Right ventricle myocardium inferior (tissue), 1 donor: Measurements from ENCODE around the gene RGL1. TPM values are rescaled to one million over a fixed set of nuclear protein-coding genes. Genes with fewer than 3 reads are reported as not detected.

ENCODE experiments used
- ATAC-seq: fragments of 200-7000 bp; cut with Tn5 transposase; one replicate; pipeline ENCODE4 v1.9.1; 2020; ENCODE audit warnings: mild to moderate bottlenecking, moderate library complexity
- DNase-seq: peaks from one replicate; pipeline ENCODE4 v3.0.0; 2021; ENCODE audit errors: missing footprints
- intact Hi-C: fragments of 100-400 bp; cut with DNase I; formaldehyde crosslinking; loops from one replicate; pipeline ENCODE4 v1.11.0; 2022
- total RNA-seq: library from RNA; stranded (reverse); fragmentation: NEBNext Ultra II Directional; extraction: Animal tissue kit (Norgen Biotek cat#: 25700); gene quantifications from one replicate; pipeline ENCODE4 v1.2.1, GENCODE V29; 2021
- donor health status: DM: no; HTN: yes; CAD: no; lungs with severe emphysema.

Gene RGL1
- total RNA-seq, 1 donor from 2014 or later, result 18.9 TPM

- ATAC-seq (peak; percentile 86), DNase-seq (no peak)
- intact Hi-C loops, result loop anchor here (2.0 kb wide), 1 partner anchor 19 kb away; no protein-coding TSS in a partner anchor
Measured at GRCh38 chr1:183841950-183842794, 37.3 kb downstream of the RGL1 start.

GRCh38 chr1:183842795-183843144 lies 37.9 kb downstream of the RGL1 start:
- DNase-seq, result no peak
- intact Hi-C loops, result loop anchor here (2.0 kb wide), 1 partner anchor 20 kb away; no protein-coding TSS in a partner anchor
- no peak for ATAC-seq

GRCh38 chr1:183844806-183845205 lies 39.9 kb downstream of the RGL1 start:
- ATAC-seq (no peak), DNase-seq (no peak)
- intact Hi-C loops, result no loop called here

DNA sequence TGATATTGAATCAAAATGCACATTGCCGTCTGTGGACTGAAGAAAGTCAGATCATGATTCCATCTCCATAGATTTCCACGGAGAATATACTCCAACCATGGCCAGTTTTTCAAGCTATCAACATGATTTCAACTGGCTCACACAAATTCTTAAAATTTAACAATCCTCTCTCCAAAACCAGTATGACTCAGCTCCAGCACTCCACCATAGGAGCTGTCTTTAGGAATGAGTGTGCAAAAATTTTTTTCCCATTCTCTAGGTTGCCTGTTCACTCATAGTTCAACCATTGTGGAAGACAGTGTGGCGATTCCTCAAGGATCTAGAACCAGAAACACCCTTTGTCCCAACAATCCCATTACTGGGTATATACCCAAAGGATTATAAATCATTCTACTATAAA lies 40.8 kb downstream of the RGL1 start:
- no peak for ATAC-seq
- DNase-seq, result no peak
- intact Hi-C loops, result no loop called here

DNA sequence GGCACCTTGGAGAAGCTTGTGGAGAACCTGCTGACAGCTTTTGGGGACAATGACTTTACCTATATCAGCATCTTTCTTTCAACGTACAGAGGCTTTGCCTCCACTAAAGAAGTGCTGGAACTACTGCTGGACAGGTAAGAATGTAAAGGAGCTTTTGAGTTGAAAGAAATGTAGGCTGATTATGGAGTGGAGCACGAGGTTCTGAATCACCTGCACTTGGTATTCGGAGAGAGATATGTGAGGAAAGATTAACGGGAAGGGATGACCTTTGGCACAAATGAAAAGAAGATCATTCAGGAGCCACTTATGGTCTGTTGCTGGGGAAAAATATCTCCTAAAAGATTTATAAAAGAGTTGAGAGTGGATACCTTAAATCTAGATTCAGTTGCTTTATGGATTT lies 42.7 kb downstream of the RGL1 start:
- ATAC-seq, result no peak
- intact Hi-C loops, result no loop called here
- DNase-seq, result no peak

DNA sequence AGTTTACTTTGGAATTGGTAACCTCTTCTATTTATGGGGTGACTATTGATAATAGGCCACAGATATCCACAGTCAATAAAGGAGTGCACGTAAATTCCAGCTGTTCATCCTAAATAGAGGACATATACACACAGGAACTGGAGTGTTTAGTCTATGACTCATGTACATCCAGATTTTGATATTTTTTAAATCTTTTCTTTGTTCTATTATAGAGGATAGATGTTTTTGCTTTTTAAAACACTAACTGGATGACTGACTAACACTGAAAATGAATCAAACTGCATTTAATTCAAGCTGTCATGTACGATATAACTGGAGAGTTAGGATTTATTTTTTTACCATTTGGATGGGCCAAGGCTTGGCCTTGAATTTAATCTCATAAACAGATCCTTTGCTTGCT lies 45.9 kb downstream of the RGL1 start:
- DNase-seq (no peak), ATAC-seq (no peak)
- intact Hi-C loops, result no loop called here

- intact Hi-C loops, result no loop called here
- ATAC-seq, result no peak
- DNase-seq, result no peak
Measured at GRCh38 chr1:183859119-183859518, 54.2 kb downstream of the RGL1 start.

DNA sequence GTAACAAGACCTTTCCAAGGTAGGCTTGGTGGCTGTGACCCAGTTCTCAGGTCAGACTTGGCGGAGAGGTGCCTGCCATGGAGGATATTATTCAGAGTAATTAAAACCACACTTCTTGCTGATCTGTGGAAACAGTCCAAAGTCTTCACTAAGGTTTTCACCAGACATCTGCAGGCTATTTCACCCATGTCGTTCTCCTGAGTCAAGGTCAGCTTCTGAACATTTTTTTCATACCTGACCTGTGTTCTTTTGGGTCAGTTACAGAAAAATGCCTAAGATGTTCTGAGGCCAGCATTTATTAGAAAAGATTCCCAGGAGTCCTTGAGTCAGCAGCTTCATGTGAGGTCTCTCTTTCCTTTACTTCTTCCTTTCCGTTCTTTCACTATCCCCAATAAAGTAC lies 54.9 kb downstream of the RGL1 start:
- ATAC-seq (no peak), DNase-seq (no peak)
- intact Hi-C loops, result no loop called here

DNA sequence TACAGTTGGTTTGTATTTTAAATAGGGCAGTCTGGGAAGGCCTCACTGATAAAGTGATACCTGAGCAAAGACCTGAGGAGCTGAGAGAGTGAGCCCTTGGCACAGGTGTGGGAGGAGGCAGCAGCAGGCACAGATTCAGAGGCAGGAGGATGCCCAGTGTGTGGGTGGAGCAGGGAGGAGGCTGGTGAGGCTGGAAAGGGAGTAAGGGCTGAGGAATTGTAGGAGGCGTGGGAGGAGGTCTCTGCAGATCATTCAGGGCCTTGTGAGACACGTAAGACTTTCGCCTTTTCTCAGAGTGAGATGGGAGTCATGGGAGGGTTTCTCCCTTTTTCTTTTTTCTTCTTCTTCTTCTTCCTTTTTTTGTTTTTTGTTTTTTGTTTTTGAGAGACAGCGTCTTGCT lies 58.0 kb downstream of the RGL1 start:
- intact Hi-C loops, result no loop called here
- ATAC-seq, result no peak
- no peak for DNase-seq

DNA sequence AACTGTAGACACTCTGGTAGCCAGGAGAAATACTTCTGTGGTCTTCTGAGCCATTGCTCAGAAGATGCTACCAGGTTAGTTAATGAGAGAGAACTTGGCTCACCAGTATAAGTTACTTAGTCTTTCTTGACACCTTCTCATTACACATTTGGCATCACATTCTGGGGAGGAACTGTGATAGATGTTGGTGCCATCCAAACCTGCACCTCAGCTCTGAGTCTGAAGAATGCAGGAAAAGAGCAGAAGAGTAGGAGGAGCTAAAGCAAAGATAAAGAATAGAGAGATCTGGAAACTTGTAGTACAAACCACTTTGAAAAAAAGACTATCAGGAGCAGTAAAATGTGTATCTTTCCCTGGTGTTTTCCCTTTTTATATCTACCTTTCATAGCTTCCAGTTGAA lies 58.9 kb downstream of the RGL1 start:
- intact Hi-C loops, result no loop called here
- ATAC-seq, result no peak
- DNase-seq, result no peak

DNA sequence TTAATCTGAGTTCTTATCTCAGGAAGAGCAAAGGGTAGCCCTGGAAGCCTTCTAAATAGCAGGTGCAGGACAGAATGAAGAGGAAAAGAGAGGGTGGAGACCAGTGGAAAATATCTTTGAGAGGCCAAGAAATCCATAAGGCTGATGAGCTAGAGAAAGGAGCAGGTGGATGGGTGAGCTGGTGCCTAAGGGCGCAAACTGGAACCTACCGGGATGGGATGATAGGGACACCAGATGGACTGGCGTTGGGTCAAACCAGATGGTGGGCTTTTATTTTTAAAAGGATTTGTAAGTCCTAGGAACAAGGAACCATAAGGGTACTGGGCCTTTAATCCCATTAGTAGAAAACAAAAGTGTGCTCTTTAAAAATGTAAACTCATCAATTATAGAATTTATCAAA lies 59.7 kb downstream of the RGL1 start:
- intact Hi-C loops, result no loop called here
- ATAC-seq, result no peak
- DNase-seq, result no peak

DNA sequence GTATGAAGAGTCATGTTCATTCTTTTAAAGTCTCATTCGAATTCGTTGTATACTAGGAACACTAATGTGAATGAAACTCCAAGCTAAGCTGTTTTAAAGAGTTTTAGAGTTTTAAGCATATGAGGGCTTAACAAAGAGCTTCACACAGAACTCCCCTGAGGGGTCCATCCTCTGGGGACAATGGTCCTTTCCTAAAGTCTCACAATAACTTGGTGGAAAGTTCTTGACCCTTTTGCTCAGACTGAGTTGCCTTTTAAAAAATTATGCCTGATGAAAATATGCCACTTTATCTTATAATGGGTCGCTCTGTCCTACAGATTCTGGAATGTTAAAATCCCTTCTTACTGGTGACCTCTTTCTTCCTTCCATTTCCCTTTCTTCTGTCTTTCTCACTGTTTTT lies 64.3 kb downstream of the RGL1 start:
- DNase-seq (no peak), ATAC-seq (no peak)
- intact Hi-C loops, result no loop called here

- DNase-seq, result no peak
- intact Hi-C loops, result loop anchor here (5.0 kb wide), 1 partner anchor 62 kb away; the partner anchor contains the start of gene RGL1
- ATAC-seq, result no peak
Measured at GRCh38 chr1:183869664-183870063, 64.7 kb downstream of the RGL1 start.

- intact Hi-C loops, result loop anchor here (5.0 kb wide), 1 partner anchor 63 kb away; the partner anchor contains the start of gene RGL1
Measured at GRCh38 chr1:183870351-183871077, 65.6 kb downstream of the RGL1 start.

GRCh38 chr1:183871142-183871541 lies 66.2 kb downstream of the RGL1 start:
- intact Hi-C loops, result loop anchor here (5.0 kb wide), 1 partner anchor 64 kb away; the partner anchor contains the start of gene RGL1
- no peak for DNase-seq
- no peak for ATAC-seq

More at GRCh38 chr1:183870351-183871077, 65.6 kb downstream of the RGL1 start:
- ATAC-seq, result peak; percentile 35
- DNase-seq, result peak; percentile 79

GRCh38 chr1:183871601-183872000 lies 66.7 kb downstream of the RGL1 start:
- DNase-seq, result no peak
- no peak for ATAC-seq
- intact Hi-C loops, result loop anchor here (5.0 kb wide), 1 partner anchor 64 kb away; the partner anchor contains the start of gene RGL1

DNA sequence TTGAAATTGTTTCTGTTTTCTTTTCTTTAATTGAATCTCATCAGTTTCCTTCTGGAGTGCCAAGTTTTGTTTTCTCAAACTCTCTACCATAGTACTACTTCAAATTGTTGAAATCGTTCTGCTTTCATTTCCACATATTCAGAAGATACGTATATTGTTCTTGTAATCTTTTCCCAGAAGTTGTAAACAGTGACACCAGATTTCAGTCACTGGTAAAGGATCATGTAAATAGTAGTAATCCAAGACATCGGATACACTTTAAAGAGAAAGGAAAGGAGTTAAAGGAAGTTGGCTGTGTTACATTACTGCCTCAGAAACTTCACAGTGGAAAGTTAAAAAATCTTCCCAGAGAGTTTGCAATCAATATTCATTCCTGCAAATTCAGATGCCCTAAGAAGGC lies 67.5 kb downstream of the RGL1 start:
- DNase-seq (no peak), ATAC-seq (no peak)
- intact Hi-C loops, result loop anchor here (5.0 kb wide), 1 partner anchor 65 kb away; the partner anchor contains the start of gene RGL1

DNA sequence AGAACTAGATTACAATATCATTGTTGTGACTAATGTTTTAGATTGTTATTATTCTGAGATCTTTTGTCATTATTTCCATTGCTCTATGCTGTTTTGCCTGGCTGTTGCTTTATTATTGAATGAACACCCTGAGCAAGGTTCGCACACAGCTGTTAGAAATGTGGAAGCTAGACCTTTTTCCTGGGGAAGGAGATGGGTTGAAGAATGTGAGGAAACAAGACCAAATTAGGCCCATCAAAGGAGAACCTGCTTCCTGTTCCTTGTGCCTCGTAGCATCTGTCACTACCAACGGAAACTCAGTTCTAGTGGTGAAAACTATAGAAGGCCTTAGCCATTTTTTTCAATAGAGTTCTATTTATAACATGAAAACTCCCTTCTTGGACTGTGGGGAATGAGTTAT lies 68.7 kb downstream of the RGL1 start:
- DNase-seq, result no peak
- peak; percentile 19 for ATAC-seq
- intact Hi-C loops, result loop anchor here (5.0 kb wide), 1 partner anchor 66 kb away; the partner anchor contains the start of gene RGL1

GRCh38 chr1:183876309-183876708 lies 71.4 kb downstream of the RGL1 start:
- intact Hi-C loops, result no loop called here
- ATAC-seq, result no peak
- DNase-seq, result no peak
